ENCODE measurements around the gene KIF7.
"Not testable (repeated sequence)": the region's sequence is repeated elsewhere in the genome, so short reads cannot be mapped to it uniquely, and the experiment has no call there.

Gene KIF7

GRCh38 chr15:89613031-89613430, 42.2 kb downstream of the KIF7 start:
- no peak for DNase-seq

DNA sequence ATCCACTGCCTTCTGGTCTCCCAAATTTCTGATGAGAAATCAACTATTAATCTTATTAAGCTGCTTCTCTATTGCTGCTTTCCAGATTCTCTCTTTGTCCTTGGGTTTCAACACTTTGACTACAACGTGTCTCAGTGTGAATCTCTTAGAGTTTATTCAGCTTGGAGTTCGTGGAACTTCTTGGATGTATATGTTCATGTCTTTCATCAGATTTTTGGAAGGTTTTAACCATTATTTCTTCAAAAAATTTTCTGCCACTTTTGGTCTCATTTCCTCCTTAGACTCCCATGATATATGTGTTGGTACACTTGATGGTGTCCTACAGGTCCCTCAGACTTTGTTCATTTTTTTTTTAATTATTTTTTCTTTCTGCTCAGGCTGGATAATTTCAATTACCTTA, 44.0 kb downstream of the KIF7 start:
- no peak for DNase-seq

- DNase-seq = no peak
Measured at GRCh38 chr15:89599021-89599420, 56.2 kb downstream of the KIF7 start.

DNA sequence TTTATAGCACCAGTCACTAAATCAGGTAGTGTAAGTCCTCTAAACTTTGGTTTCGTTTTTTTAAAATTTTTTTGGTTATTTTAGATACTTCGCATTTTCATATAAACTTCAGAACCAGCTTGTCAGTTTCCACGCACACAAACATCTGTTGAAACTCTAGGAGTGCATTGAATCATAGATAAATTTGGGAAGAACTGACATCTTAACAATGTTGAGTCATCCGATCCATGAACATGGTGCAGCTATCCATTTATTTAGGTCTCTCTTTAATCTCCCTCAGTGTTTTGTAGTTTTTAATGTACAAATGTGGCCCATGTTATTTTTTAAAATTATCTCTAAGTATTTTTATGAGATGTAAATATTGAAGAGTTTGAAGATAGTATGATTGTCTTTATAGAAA, 62.2 kb downstream of the KIF7 start:
- no peak for DNase-seq

DNA sequence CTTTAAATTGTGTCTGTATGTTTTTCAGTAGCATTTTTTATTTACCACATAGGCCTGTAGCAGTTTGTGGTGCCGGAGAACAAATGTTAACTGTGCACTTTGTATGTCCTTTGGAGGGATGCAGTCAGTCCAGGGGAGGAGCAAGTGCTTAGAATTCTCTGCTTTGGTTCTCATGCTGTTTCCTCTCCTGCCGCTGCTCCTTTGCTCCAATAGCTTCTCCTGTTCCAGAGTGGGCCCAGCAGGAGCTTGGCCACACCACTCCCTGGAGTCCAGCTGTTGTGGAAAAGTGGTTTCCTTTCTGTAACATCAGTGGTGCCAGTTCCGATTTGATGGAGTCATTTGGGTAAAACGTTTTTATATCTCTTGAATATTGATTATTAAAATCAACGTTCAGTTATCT, 63.4 kb downstream of the KIF7 start:
- DNase-seq = no peak

- DNase-seq = no peak
Measured at GRCh38 chr15:89587955-89588354, 67.3 kb downstream of the KIF7 start.

GRCh38 chr15:89586651-89587050, 68.6 kb downstream of the KIF7 start:
- no peak for DNase-seq

- not testable (repeated sequence) for DNase-seq
Measured at GRCh38 chr15:89580747-89581146, 74.5 kb downstream of the KIF7 start.

DNA sequence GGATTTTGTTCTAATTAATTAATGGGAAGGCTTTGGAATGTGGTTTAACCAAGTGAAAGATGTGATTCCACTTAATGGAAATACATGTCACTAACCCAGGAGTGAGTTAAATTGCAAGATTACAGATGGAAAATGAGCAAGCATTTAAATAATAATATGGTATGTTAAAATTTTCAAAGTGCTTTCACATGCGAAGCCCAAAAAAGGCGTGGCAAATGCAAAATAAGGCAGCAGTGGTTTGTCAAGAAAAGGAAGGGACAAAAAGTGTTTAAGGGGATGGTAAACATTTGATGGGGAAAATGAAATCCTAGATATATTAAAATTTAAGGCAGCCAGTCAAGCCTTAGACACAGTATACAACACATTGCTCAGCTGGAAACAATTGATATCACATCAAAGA, 77.1 kb downstream of the KIF7 start:
- no peak for DNase-seq

All from DMS 273 treated with DMSO at 0.1 percent for 48 hours (cell line).